T1000 (cell line): ENCODE data around the gene LEMD2.
A peak's percentile ranks its signal among the peaks of the same experiment; 100 is the strongest.
"Not testable (repeated sequence)": the region's sequence is repeated elsewhere in the genome, so short reads cannot be mapped to it uniquely, and the experiment has no call there.

ENCODE experiments used
- DNase-seq: peaks from one replicate; lab custom pipeline; 2025; ENCODE audit warnings: mixed read lengths; lab: John Stamatoyannopoulos, UW

LEMD2 gene

GRCh38 chr6:33788694-33789549 is at the start of gene LEMD2:
TSS of gene LEMD2 (minus strand) at chr6:33789130. CDS start at chr6:33789116, 14 bp downstream.
- peak; percentile 88 for DNase-seq

DNA sequence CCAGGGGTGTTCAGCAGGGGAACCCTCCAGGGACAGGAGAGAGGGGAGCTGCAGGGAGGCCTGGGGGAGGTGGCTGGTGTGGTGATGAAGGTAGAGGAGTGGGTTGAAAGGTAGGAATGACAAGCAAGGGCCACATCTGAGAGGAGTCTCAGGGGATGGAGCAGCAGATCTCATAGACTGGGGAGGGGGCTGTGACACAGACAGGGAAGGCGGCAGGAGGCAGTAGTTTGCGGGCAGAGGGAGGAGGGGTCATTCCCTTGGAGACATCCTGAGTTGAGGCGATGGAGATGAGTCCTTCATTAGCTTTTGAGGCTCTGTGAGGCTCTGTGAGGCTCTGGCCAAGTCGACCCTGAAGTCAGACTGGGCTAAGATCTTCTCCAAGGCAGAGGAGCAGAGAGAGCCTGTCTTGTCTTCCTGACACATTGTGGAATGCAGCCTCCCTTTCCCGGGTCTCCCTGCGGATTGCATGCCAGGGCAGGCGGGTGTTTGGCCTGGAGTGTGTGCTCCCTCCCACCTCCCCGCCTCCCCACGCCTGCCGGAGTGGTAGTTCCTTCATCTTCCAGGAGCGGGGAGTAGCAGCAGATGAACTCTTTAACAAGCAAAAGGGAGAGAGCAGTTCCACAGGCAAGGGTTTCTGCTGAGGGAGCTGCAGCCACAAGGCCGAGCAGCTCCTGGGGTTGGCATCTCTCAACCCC is 49.2 kb upstream of the LEMD2 start:
- DNase-seq, result no peak

DNA sequence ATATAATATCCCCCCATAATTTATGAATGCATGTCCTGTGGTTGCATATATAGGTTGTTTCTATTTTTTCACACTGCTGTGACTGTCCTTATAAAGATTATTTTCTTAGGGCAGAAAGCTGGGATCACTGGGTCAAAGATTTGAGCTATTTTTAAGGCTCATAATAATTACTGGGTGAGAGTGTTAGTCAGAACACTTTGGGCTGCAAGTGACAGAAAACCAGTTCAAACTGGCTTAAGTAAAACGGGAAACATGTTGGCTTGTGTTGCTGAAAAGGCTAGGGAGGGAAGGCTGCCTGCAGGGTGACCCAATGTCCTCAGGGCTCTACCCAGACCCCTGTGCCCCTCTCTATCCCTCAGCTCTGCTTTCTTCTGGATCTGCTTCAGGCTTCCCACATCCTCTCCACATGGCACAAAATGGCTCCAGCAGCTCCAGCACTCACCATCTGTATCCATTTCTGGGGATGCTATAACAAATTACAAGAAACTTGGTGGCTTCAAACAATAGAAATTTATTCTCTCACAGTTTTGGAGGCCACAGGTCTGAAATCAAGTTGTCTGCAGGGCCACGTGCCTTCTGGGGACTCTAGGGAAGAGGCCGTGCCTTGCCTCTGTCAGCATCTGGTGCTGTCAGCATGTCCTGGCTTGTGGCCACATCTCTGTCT is 48.0 kb upstream of the LEMD2 start:
- no peak for DNase-seq

DNA sequence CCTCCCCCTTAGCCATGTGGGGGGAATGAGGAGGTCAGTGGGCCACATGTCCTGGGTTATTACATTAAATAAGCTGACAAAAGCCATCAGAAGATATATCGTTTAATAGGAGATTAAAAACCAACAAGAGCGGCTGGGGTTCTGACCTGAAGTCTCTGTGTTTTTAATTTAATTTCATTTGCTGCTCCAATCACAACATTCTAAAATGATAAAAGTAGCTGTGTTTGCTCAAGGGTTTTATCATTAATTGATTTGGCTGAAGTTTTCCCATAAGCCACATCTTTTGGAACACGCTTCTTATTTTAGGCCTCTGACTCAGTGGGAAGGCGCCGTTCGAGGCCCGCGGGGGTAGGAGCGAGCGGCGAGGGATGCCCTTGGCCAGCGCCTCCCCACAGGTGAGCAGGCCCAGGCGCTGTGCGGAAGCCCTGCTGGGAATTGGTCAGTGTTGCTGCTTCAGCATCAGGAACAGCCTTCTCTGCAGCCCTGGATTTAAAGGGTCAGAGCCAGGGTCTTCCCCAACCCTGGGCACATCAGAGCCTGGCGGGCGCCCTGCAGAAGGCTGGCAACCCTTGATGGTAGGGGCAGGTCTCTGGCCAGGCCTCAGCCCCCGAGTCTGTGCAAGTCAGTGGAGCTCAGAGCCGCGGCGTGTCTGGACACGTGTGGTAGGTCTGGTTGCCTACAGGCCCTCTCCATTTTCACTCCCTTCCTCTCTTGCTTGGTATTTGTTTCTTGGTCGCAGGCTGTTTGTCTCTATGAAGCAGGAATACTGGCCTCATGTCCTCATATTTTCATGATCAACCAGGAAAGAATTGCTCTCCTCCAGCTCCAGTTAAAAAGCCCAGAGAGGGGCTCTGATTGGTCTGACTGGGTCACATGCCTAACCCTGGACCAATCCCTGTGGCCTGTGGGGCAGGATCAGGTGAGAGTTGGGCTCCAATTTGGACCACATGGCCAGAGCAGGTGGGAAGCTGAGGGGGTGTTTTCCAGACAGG is 45.8 kb upstream of the LEMD2 start:
- no peak for DNase-seq

DNA sequence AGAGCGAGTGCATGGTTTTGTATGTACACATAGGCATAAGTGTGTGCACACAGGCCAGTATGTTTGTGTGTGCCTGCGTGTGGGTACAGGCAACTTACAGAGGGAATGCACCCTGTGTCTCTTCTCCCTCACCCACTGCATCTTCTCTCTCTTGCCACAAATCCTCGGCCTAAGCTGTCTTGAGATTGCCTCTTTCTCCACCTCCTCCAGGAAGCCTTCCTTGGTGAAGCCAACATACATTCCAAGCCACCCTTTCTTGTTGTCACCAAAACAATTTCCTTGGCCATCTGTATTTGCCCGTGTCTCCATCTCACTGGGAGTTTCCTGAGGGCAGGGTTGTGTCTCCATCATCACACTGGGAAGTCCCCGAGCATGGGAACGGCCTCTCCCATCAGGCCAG is 44.7 kb upstream of the LEMD2 start:
- DNase-seq, result no peak

DNA sequence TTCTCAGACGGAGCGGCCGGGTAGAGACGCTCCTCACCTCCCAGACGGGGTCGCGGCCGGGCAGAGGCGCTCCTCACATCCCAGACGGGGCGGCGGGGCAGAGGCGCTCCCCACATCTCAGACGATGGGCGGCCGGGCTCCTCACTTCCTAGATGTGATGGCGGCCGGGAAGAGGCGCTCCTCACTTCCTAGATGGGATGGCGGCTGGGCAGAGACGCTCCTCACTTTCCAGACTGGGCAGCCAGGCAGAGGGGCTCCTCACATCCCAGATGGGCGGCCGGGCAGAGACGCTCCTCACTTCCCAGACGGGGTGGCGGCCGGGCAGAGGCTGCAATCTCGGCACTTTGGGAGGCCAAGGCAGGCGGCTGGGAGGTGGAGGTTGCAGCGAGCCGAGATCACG is 43.9 kb upstream of the LEMD2 start:
- DNase-seq, result not testable (repeated sequence)

- not testable (repeated sequence) for DNase-seq
These were observed 42.8 kb upstream of the LEMD2 start for GRCh38 chr6:33831725-33832124.

DNA sequence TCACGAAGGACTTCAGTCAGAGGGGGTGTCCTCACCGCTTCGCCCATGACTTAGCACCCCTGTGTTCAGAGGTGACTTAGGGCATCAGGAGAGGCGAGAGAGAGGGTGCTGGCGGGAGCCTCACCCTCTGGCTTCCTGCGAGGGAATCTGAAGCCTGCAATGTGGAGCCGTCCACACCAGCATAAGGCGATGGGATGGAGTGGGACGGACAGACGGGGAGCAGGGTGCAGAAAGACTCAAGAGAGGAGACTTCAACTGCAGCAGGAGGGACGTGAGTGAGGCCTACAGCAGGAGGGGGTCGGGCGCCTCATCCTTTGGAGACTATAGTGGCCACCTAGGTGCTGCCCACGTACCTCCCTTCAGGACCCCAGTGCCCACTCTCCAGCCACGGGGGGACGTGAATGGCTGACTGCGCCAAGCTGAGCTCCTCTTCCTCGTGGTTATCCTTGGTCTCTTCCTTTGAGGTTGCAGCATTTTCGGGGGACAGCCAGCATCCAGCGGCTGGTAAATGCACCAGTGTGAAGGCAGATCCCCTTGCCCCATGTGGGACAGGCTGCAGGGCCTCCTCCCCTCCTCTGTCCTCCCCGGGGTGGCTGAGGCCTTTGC is 41.8 kb upstream of the LEMD2 start:
- DNase-seq, result no peak

DNA sequence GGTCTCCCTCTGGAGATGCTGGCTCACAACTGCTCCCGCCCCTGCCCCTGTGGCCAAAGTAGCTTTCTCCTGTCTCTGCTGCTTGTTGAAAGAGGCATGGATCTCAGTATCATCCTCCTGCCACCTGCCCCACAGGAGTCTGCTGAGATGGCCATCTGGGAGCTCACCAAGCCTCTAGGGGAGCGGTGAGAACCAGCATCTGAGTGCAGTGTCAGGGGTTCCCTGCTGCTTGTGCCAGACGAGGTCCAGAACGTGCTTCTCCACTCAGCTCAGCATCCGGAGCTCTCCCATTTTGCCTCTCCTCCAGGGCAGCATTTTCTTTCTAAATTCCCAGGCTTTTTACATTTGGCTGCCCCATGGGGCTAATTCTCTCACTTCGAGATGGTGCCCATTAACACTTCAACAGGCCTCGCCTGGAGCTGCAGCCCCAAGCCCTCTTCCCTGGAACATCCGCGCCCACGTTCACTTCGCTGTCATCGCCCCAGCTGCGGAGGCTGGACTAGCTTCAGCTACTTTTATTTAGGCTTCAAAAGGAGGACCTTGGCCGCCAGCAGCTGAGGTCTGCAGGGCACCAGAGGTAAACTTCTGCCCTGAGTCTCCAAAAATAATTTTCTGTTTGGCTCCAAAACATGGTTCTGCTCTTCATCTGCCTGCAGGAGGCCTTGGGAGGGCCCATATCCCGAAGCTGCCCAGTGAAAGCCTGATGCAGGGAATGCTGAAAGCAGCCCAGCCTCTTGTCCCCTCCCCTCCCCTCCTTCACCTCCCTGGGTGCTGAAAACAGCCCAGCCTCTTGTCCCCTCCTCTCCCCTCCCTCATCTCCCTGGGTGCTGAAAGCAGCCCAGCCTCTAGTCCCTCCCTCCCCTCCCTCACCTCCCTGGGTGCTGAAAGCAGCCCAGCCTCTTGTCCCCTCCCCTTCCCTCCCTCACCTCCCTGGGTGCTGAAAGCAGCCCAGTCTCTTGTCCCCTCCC is 40.1 kb upstream of the LEMD2 start:
- no peak for DNase-seq

- DNase-seq, result no peak
These were observed 39.5 kb upstream of the LEMD2 start for GRCh38 chr6:33828452-33828763.

- no peak for DNase-seq
These were observed 38.9 kb upstream of the LEMD2 start for GRCh38 chr6:33827546-33828451.

DNA sequence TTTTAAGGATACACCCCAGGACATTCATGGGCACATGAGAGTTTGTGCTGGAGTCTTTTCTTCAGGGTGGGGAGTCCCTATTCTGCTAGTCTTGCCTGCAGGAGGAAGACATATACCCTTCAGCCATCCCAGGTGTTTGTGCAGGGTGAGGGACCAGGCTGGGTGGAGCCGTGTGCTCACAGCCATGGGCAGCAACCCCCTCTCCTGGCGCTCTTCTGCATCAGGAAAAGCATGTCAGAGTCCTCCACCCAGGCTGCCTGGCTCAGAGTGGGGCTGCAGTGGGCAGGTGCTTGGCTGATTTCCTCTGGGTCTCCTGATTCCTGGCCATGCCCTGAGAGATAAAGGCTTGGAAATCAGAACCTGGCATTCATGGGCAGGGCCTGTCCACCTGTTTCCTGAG is 37.6 kb upstream of the LEMD2 start:
- DNase-seq, result no peak

DNA sequence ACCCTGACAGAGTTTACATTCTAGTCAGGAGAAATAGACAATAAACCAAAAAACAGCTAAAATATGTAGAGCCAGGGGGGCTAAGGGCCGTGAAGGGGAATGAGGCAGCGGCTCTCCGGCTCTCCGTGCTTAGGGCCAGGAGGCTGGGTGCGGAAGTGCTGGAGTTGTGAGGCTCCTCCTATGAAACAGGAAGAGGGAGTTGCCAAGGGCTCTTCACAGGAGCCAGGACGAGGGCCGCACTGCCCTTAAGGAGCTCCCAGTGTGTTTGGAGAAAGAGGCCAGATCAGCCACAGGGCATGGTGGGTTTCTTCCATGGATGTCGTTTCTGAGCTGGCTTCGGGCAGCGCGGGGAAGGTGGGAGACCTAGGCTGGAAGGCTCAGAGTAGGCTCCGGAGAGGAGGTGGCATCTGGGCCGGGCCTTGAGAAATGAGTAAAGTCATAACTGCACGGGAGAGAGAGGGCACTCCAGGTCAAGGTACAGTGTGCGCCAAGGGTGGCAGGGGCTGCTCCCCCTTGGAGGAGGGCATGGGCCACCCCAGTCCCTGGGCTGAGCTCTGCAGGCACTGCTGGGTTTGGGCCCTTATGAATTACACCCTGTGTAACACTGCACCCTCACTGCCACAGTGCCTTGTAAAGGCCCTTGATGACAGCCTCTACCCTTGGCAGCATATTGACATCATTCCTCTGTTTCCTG is 35.7 kb upstream of the LEMD2 start:
- DNase-seq, result no peak

DNA sequence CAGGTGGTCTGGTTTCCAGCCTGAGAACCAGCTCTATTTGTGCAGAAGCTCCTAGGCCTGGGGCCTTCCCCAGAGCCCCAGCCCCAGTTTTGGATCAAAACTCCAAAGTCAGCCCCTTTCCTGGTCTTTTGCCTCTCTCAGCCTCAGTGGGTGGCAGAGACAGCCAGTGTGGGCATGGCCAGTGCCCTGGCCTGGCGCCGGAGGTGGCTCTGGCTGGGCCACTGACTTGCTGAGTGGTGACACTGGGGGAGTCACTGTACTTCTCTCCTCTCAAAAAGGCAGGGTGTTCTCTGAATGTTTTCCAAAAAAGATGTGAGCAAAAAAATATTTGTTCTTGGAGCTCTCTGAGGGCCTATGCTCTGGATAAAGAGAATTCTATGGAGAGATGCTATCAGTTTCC is 34.9 kb upstream of the LEMD2 start:
- DNase-seq, result no peak

- no peak for DNase-seq
These were observed 33.9 kb upstream of the LEMD2 start for GRCh38 chr6:33822575-33823395.

DNA sequence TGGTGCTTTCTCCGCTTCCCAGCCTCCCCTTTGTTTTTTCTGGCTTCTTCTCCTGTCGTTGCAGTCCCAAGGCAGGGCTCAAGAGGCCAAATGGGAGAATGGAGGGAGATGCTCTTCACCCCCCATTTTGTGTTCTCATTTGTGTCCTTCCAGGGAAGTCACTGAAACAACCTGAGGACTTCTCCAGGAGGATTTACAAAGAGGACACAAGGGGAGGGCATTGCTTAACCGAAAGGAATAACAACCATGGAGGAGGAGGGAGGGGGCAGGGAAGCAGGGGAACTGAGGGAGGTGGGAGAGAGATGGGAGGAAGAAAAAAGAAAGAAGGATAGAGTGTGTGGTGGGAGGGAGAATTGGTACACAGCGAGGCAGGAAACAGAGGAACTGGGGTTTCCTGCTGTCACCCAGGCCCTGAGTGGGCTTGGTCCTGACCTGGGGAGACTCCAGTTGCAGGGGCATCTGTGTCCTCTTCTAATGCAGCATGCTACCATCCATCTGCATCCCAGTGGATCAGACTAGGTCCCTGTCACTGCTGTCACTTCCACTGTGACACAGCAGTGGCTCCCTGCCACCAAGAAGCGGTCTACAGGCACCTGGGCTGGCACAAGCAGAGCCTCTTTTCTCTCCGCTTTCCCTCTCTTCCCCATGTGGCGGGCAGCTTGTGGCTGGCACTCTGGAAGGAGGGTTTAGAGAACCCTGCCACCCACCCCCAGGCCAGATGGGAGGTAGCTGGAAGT is 32.0 kb upstream of the LEMD2 start:
- no peak for DNase-seq

DNA sequence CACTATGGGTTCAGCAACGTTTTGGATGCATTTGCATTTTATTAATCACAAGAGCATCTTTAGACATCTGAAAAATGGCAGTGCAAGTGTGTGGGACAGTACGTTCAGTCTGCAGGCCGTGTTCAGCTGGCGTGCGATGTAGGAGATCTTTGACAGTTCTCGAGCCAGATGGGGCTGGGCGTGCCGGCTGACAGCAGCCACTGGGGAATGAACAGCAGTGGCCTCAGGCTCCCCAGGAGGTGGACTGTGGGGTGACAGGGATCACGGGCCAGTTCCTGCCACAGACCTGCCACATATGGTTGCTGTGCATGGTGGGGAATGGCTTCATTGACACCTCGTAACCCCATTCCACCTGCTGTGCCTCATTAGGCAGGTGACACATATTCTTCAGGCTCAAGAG is 31.3 kb upstream of the LEMD2 start:
- no peak for DNase-seq
